Astrocyte (in vitro differentiated cells and primary cell): Measurements from ENCODE around the gene PPP6R2. TPM values are rescaled to one million over a fixed set of nuclear protein-coding genes. Genes with fewer than 3 reads are reported as not detected.

Experiments
- DNase-seq: peaks from one replicate; pipeline ENCODE4 v3.0.0-alpha.2; 2010; ENCODE audit warnings: low read depth
- FAIRE-seq: peaks from 2 replicates; lab custom pipeline; 2011; peaks lifted over from hg19 to GRCh38; lab: Jason Lieb, UNC
- H2AFZ ChIP-seq: 2 replicates; pipeline ENCODE4 v1.6.0; 2012; ENCODE audit warnings: low read depth, low read length, inconsistent platforms
- H3K27ac ChIP-seq: 2 replicates; pipeline ENCODE4 v1.5.1; 2011; ENCODE audit warnings: low read depth, low read length, inconsistent platforms
- H3K27me3 ChIP-seq: 2 replicates; pipeline ENCODE4 v1.6.0; 2011; ENCODE audit warnings: low read length, inconsistent platforms; ENCODE audit not compliant: insufficient read depth
- H3K36me3 ChIP-seq: 2 replicates; pipeline ENCODE4 v1.5.1; 2011; ENCODE audit warnings: low read length, inconsistent platforms; ENCODE audit not compliant: insufficient read depth
- H3K4me1 ChIP-seq: 2 replicates; pipeline ENCODE4 v1.5.1; 2011; ENCODE audit warnings: low read length, inconsistent platforms; ENCODE audit not compliant: insufficient read depth
- H3K4me2 ChIP-seq: 2 replicates; pipeline ENCODE4 v1.6.0; 2012; ENCODE audit warnings: low read length, inconsistent platforms
- H3K4me3 ChIP-seq: 2 replicates; pipeline ENCODE4 v1.5.1; 2011; ENCODE audit warnings: low read depth, mild to moderate bottlenecking, low read length, inconsistent platforms; ENCODE audit not compliant: insufficient read depth
- H3K79me2 ChIP-seq: 2 replicates; pipeline ENCODE4 v1.6.0; 2012; ENCODE audit warnings: mild to moderate bottlenecking, low read length, inconsistent platforms; ENCODE audit not compliant: insufficient read depth
- H3K9ac ChIP-seq: 2 replicates; pipeline ENCODE4 v1.6.0; 2012; ENCODE audit warnings: mild to moderate bottlenecking, low read length, inconsistent platforms
- H3K9me3 ChIP-seq: 2 replicates; pipeline ENCODE4 v1.5.1; 2012; ENCODE audit warnings: low read depth, mild to moderate bottlenecking, low read length, inconsistent platforms; ENCODE audit not compliant: insufficient read depth
- H4K20me1 ChIP-seq: 2 replicates; pipeline ENCODE4 v1.6.0; 2012; ENCODE audit warnings: low read length, inconsistent platforms; ENCODE audit not compliant: insufficient read depth
- H3K27ac Mint-ChIP-seq: one replicate; pipeline ENCODE4 v1.8.0; 2021; ENCODE audit warnings: mild to moderate bottlenecking, mixed read lengths; ENCODE audit not compliant: unreplicated experiment
- H3K27me3 Mint-ChIP-seq: one replicate; pipeline ENCODE4 v1.8.0; 2021; ENCODE audit warnings: low read depth, mixed read lengths; ENCODE audit not compliant: unreplicated experiment
- H3K36me3 Mint-ChIP-seq: one replicate; pipeline ENCODE4 v1.8.0; 2021; ENCODE audit warnings: low read depth, mixed read lengths; ENCODE audit not compliant: unreplicated experiment
- H3K4me1 Mint-ChIP-seq: one replicate; pipeline ENCODE4 v1.8.0; 2021; ENCODE audit warnings: low read depth, mixed read lengths; ENCODE audit not compliant: unreplicated experiment
- H3K4me3 Mint-ChIP-seq: one replicate; pipeline ENCODE4 v1.8.0; 2021; ENCODE audit warnings: mild to moderate bottlenecking, moderate library complexity, mixed read lengths; ENCODE audit not compliant: unreplicated experiment
- H3K9me3 Mint-ChIP-seq: one replicate; pipeline ENCODE4 v1.8.0; 2021; ENCODE audit warnings: mild to moderate bottlenecking, mixed read lengths; ENCODE audit not compliant: unreplicated experiment
- CTCF ChIP-seq: IDR thresholded peaks from 2 replicates; pipeline ENCODE4 v1.5.1; 2011; ENCODE audit warnings: low read depth, mild to moderate bottlenecking, inconsistent platforms, low read length, moderate library complexity; ENCODE audit not compliant: insufficient read depth
- EZH2 ChIP-seq: IDR thresholded peaks from 2 replicates; pipeline ENCODE4 v1.6.1; 2012; ENCODE audit warnings: mild to moderate bottlenecking, low read length, inconsistent platforms; ENCODE audit not compliant: insufficient read depth
- total RNA-seq: library from RNA; stranded (reverse); gene quantifications from 2 replicates; pipeline ENCODE4 v1.2.1, GENCODE V29; 2021

PPP6R2 gene
- total RNA-seq, 1 donor from 2014 or later, result 48.3 TPM

GRCh38 chr22:50399751-50400331 is 56.7 kb downstream of the PPP6R2 start:
- no peak overlapping the region for H3K4me3 ChIP-seq
- DNase-seq (no peak), FAIRE-seq (no peak)
- peaks cover 13% of the 10 kb centered on the region for H3K4me1 Mint-ChIP-seq
- TF ChIP-seq CTCF (peak; percentile 7), EZH2 (no peak)
- no peaks in the 10 kb centered on the region for H3K9me3 ChIP-seq
- peaks cover 2% of the 10 kb centered on the region for H3K4me1 ChIP-seq
- no peak overlapping the region for H3K9ac ChIP-seq
- peaks cover 49% of the 10 kb centered on the region for H4K20me1 ChIP-seq
- H3K4me3 Mint-ChIP-seq, result no peak overlapping the region
- H3K36me3 ChIP-seq, result peaks cover 4% of the 10 kb centered on the region
- H2AFZ ChIP-seq, result no peak overlapping the region
- H3K27ac ChIP-seq, result no peak overlapping the region
- peak overlapping the region; percentile 5 for H3K27ac Mint-ChIP-seq
- no peaks in the 10 kb centered on the region for H3K9me3 Mint-ChIP-seq
- no peaks in the 10 kb centered on the region for H3K27me3 ChIP-seq
- H3K36me3 Mint-ChIP-seq, result peaks cover 18% of the 10 kb centered on the region
- H3K79me2 ChIP-seq, result peaks cover 20% of the 10 kb centered on the region
- no peak overlapping the region for H3K4me2 ChIP-seq
- no peaks in the 10 kb centered on the region for H3K27me3 Mint-ChIP-seq

GRCh38 chr22:50400406-50400805 is 57.3 kb downstream of the PPP6R2 start:
- no peak for FAIRE-seq
- no peaks in the 10 kb centered on the region for H3K9me3 Mint-ChIP-seq
- no peaks in the 10 kb centered on the region for H3K27me3 Mint-ChIP-seq
- no peaks in the 10 kb centered on the region for H3K27me3 ChIP-seq
- no peak overlapping the region for H3K27ac ChIP-seq
- peaks cover 21% of the 10 kb centered on the region for H3K36me3 Mint-ChIP-seq
- H3K9me3 ChIP-seq, result no peaks in the 10 kb centered on the region
- no peak overlapping the region for H3K27ac Mint-ChIP-seq
- H3K36me3 ChIP-seq, result peaks cover 4% of the 10 kb centered on the region
- no peak overlapping the region for H3K4me2 ChIP-seq
- H3K9ac ChIP-seq, result no peak overlapping the region
- peaks cover 51% of the 10 kb centered on the region for H4K20me1 ChIP-seq
- H3K4me1 ChIP-seq, result peaks cover 2% of the 10 kb centered on the region
- no peak overlapping the region for H3K4me3 Mint-ChIP-seq
- H3K4me3 ChIP-seq, result no peak overlapping the region
- H3K4me1 Mint-ChIP-seq, result peaks cover 15% of the 10 kb centered on the region
- H2AFZ ChIP-seq, result no peak overlapping the region
- H3K79me2 ChIP-seq, result peaks cover 23% of the 10 kb centered on the region
- no peak for DNase-seq
- TF ChIP-seq CTCF (no peak), EZH2 (no peak)

DNA sequence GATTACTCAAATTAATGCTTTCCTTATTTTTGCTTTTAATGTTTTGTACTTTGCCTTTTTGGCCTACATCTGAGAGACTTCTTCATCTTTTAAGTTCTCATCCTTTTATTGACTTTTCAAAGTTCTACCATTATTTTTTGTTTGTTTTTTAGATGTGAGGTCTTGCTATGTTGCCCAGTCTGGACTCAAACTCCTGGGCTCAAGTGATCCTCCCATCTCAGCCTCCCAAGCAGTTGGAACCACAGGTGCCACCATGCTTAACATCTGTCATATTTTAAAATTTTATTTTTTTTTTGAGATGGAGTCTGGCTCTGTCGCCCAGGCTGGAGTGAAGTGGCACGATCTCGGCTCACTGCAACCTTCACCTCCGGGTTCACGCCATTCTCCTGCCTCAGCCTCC is 57.8 kb downstream of the PPP6R2 start:
- Histone ChIP-seq H3K36me3 (peaks cover 4% of the 10 kb centered on the region), H3K27me3 (no peaks in the 10 kb centered on the region)
- H3K36me3 Mint-ChIP-seq, result peaks cover 21% of the 10 kb centered on the region

More for the DNA sequence above, 57.8 kb downstream of the PPP6R2 start:
- Mint-ChIP-seq H3K27me3 (no peaks in the 10 kb centered on the region), H3K27ac (no peak overlapping the region), H3K4me3 (no peak overlapping the region), H3K9me3 (no peaks in the 10 kb centered on the region), H3K4me1 (peaks cover 15% of the 10 kb centered on the region)
- no peak overlapping the region for H3K4me2 ChIP-seq
- H4K20me1 ChIP-seq, result peaks cover 51% of the 10 kb centered on the region
- no peaks in the 10 kb centered on the region for H3K9me3 ChIP-seq
- no peak for DNase-seq
- no peak overlapping the region for H3K4me3 ChIP-seq
- no peak overlapping the region for H2AFZ ChIP-seq
- TF ChIP-seq CTCF, result no peak
- no peak for TF ChIP-seq EZH2
- FAIRE-seq, result no peak
- peaks cover 2% of the 10 kb centered on the region for H3K4me1 ChIP-seq
- no peak overlapping the region for H3K27ac ChIP-seq
- no peak overlapping the region for H3K9ac ChIP-seq
- peaks cover 23% of the 10 kb centered on the region for H3K79me2 ChIP-seq
